Activated naive CD4-positive, alpha-beta T cell treated with anti-CD3 and anti-CD28 coated beads, Interleukin-2, amount 10 ng/mL, durations not matched to agents 7 days and 5 days (primary cell): ENCODE data around the gene PRKG1.
"Not testable (repeated sequence)": the region's sequence is repeated elsewhere in the genome, so short reads cannot be mapped to it uniquely, and the experiment has no call there.

Source experiments
- CTCF ChIA-PET: fragments of 350-600 bp; sonication (Branson Sonifier 250); formaldehyde crosslinking; loops from one replicate; lab custom pipeline; 2021; ENCODE audit warnings: antibody characterized with exemption; lab: Charles Lee
- DNase-seq: peaks from one replicate; pipeline ENCODE4 v3.0.0-alpha.2; 2020
- H3K27ac Mint-ChIP-seq: one replicate; pipeline ENCODE4 v1.8.0; 2021; ENCODE audit warnings: mild to moderate bottlenecking, moderate library complexity, mixed read lengths
- H3K27me3 Mint-ChIP-seq: one replicate; pipeline ENCODE4 v1.8.0; 2021; ENCODE audit warnings: mild to moderate bottlenecking, mixed read lengths
- H3K36me3 Mint-ChIP-seq: one replicate; pipeline ENCODE4 v1.8.0; 2021; ENCODE audit warnings: mixed read lengths
- H3K4me1 Mint-ChIP-seq: one replicate; pipeline ENCODE4 v1.8.0; 2021; ENCODE audit warnings: mixed read lengths
- H3K4me3 Mint-ChIP-seq: one replicate; pipeline ENCODE4 v1.8.0; 2021; ENCODE audit warnings: mild to moderate bottlenecking, moderate library complexity, mixed read lengths
- H3K9me3 Mint-ChIP-seq: one replicate; pipeline ENCODE4 v1.8.0; 2021; ENCODE audit warnings: mixed read lengths

PRKG1 gene

DNA sequence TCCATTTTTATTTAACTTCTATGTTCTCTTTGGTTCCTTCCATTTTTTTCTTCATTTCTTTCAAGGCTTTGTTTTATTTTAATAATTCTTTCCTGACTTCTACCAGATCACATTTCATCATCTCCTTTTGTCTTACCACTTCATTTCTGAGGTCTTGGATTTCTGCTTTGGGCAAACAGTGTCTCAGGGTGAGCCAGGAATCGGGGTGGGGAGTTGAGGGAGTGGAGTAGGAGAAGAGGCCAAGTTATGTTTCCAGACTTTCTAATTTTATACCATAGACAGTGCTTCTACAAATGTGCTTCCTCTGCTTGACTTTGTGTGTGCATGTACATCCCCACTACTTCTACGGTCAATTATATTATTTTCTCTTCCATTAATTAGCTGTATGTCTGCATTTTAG lies 112.1 kb downstream of the PRKG1 start:
- no peaks in the 10 kb centered on the region for H3K36me3 Mint-ChIP-seq
- no peaks in the 10 kb centered on the region for H3K27me3 Mint-ChIP-seq
- H3K4me1 Mint-ChIP-seq: no peaks in the 10 kb centered on the region
- H3K27ac Mint-ChIP-seq: no peak overlapping the region
- CTCF ChIA-PET: no interaction called here
- no peaks in the 10 kb centered on the region for H3K9me3 Mint-ChIP-seq
- no peak for DNase-seq
- H3K4me3 Mint-ChIP-seq: no peak overlapping the region

DNA sequence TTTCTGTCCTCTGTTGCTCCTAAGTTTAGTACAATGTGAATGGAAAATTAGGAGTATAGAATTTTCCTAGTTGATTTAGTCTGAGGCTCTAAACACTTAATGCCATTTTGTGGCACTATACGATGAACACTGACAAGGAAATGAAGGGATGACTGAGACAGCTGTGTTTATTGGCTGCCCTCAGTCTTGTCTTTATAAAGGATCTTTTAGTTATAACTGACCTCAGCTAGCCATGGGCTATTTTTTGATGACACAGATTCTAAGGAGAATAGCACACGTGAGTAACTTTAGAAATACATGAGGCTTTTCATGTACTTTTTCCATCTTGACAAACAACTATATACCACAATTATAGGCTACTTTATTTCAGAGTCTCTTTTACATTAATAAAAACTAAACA lies 113.7 kb downstream of the PRKG1 start:
- no peak for DNase-seq
- no peaks in the 10 kb centered on the region for H3K9me3 Mint-ChIP-seq
- no peaks in the 10 kb centered on the region for H3K36me3 Mint-ChIP-seq
- H3K27ac Mint-ChIP-seq: no peak overlapping the region
- H3K27me3 Mint-ChIP-seq: no peaks in the 10 kb centered on the region
- CTCF ChIA-PET: no interaction called here
- no peak overlapping the region for H3K4me3 Mint-ChIP-seq
- no peaks in the 10 kb centered on the region for H3K4me1 Mint-ChIP-seq

DNA sequence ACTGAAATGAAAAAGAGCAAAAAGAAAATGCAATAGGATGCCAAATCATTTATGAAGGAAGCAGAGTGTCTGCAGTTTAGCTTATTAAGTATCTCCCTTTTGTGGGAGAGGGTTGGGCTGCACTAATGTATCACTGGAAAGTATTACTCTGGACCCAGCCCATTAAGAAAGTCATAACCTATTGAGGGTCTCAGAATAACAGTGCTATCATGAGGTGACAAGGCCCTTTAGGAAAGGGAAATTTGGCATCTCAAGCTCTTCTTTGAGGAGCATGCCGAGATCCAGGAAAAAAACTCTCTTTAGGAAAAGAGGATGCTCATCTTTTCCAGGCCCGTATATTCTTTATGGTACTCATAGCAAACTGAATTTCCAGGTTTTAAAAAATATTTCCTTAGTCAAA lies 114.6 kb downstream of the PRKG1 start:
- H3K36me3 Mint-ChIP-seq: no peaks in the 10 kb centered on the region
- H3K4me1 Mint-ChIP-seq: no peaks in the 10 kb centered on the region
- no peak overlapping the region for H3K27ac Mint-ChIP-seq

DNA sequence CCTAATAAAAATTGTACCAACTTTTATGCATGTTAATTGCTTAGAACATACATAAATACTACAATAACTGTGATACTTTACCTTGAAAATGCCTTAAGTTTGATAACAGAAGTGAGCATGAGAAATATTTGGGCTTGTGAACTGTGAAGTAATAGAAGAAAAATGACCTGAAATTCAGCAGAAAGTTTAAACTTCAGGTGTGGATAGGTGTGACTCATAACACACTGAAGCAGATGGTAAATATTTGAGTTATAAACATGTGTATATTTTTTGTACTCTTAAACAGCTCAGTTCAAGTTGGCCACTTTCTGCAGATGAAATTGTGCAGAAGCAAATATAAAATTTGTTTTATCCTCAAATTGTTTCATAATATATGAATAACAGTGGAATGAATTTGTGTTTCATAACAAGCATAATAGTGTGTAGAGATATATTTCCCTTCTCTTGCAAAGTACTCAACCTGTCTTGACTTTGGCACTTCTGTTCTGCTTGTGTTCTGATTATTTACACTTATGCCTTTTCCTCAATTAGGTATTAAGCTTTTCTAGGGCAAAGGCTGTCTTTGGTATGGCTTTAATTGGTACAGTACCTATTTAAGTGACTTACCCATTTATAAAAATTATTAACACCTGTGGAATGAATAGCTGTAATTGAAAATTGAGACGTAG lies 122.4 kb downstream of the PRKG1 start:
- no peaks in the 10 kb centered on the region for H3K36me3 Mint-ChIP-seq
- no peak for DNase-seq
- no peak overlapping the region for H3K4me3 Mint-ChIP-seq
- no peaks in the 10 kb centered on the region for H3K9me3 Mint-ChIP-seq
- CTCF ChIA-PET: no interaction called here
- H3K27me3 Mint-ChIP-seq: no peaks in the 10 kb centered on the region
- H3K27ac Mint-ChIP-seq: no peak overlapping the region
- H3K4me1 Mint-ChIP-seq: no peaks in the 10 kb centered on the region

More for the DNA sequence above, 114.6 kb downstream of the PRKG1 start:
- H3K27me3 Mint-ChIP-seq: no peaks in the 10 kb centered on the region
- no peak overlapping the region for H3K4me3 Mint-ChIP-seq
- no peaks in the 10 kb centered on the region for H3K9me3 Mint-ChIP-seq
- CTCF ChIA-PET: no interaction called here
- no peak for DNase-seq

DNA sequence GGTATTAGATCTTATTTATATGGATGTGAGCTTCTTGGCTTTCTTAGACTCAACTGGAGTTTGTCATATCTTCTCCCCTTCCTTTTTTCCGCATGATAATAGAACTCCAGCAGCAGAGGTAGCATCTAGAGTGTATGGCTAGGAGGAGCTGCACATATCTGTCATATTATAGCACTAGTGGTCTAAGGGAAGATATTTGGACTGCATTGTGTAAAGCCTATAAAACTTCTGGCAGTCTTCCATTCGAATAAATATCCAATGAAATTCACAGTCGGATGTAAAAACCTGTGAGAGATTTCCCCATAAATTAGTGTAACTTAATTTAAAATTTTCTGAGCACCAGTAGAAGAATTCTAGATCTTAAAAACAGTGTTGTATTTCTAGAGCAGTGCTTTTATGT lies 123.9 kb downstream of the PRKG1 start:
- Mint-ChIP-seq H3K4me1 (no peaks in the 10 kb centered on the region), H3K27me3 (no peaks in the 10 kb centered on the region), H3K36me3 (no peaks in the 10 kb centered on the region), H3K9me3 (no peaks in the 10 kb centered on the region), H3K27ac (no peak overlapping the region), H3K4me3 (no peak overlapping the region)
- CTCF ChIA-PET: interaction anchor here (0.6 kb wide), 1 partner anchor 35 kb away, joined by 3 read pairs; no protein-coding TSS in a partner anchor
- DNase-seq: no peak

DNA sequence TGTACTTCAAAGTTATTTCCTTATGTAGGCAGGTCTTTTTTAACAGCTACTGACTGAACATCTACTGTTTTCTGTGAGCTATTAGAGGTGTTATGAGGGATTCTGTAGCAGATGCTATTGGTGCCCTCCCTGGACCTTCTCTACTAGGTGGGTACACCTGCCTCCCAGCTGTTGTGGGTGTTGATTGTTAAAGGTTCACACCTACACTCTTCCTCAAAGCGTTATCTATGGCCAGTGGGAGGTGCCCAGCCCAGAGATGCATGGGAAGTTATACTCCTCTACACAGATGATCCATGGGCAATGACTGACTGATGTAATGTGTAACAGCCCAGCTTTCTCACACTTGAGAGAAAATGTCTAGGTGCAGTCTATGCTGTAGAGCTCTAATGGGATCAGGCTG lies 127.7 kb downstream of the PRKG1 start:
- no peak for DNase-seq
- Mint-ChIP-seq H3K27ac (no peak overlapping the region), H3K4me3 (no peak overlapping the region), H3K9me3 (no peaks in the 10 kb centered on the region), H3K36me3 (no peaks in the 10 kb centered on the region), H3K27me3 (no peaks in the 10 kb centered on the region), H3K4me1 (no peaks in the 10 kb centered on the region)
- CTCF ChIA-PET: no interaction called here

DNA sequence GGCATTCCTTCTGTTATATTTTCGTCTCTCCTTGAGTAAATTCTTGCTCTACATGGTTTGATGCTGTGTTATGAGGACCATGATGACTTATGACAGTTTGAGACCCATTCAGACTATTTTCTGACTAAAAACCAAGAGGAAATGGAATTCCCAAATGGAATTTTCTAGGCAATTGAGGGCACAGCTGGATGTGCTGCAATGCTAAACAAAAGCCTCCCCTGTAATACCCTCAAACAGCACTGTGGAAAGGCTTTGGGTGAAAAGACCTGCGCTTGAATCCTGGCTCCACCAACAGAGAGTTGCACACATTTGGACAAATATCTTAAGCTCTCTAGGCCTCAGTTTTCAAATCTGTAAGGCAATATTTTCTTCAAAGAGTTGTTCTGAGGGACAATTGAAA lies 129.1 kb downstream of the PRKG1 start:
- Mint-ChIP-seq H3K4me1 (no peaks in the 10 kb centered on the region), H3K27ac (no peak overlapping the region), H3K36me3 (no peaks in the 10 kb centered on the region), H3K4me3 (no peak overlapping the region), H3K27me3 (no peaks in the 10 kb centered on the region), H3K9me3 (no peaks in the 10 kb centered on the region)
- no peak for DNase-seq
- CTCF ChIA-PET: no interaction called here

DNA sequence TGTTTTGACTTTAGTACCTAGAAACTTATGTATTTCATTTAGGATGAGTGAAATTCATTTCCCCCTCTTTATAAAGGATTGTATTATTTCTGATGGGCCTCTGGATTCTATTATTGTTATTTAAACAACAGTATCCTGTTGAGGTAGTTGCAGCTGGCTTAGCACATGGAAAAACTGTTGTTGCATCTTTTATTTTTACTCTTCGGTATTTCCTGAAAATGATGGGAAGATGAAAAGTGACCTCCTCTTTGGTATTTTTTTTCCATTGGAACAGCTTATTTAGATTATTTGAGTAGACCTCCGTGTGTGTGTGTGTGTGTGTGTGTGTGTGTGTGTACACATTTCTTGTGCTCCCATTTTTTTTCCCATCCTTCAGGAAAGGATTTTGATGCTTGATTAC lies 129.8 kb downstream of the PRKG1 start:
- Mint-ChIP-seq H3K27ac (no peak overlapping the region), H3K36me3 (no peaks in the 10 kb centered on the region), H3K4me1 (no peaks in the 10 kb centered on the region), H3K9me3 (no peaks in the 10 kb centered on the region), H3K27me3 (no peaks in the 10 kb centered on the region), H3K4me3 (no peak overlapping the region)
- no peak for DNase-seq
- CTCF ChIA-PET: interaction anchor here (0.6 kb wide), 1 partner anchor 110 kb away, joined by 3 read pairs; no protein-coding TSS in a partner anchor

DNA sequence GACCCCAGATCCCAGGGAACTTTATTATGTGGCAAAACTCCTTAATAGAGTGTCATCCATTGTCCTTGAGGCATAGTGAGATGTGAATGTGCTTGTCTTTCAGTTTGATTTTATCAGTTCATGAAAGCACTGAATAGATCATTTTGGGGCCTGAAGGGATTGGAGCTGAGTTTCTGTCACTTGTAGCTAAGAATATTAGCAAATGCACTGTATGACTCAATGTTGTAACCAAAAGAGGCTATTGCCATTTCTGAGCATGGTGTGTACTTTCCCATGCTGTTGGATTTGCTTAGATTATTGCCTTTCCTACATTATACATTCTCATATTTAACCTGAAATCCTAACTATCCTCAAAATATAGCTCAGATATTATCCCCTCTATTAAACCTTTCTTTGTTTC lies 130.4 kb downstream of the PRKG1 start:
- no peak overlapping the region for H3K4me3 Mint-ChIP-seq
- H3K27me3 Mint-ChIP-seq: no peaks in the 10 kb centered on the region
- H3K27ac Mint-ChIP-seq: no peak overlapping the region
- no peaks in the 10 kb centered on the region for H3K4me1 Mint-ChIP-seq
- CTCF ChIA-PET: interaction anchor here (0.6 kb wide), 1 partner anchor 110 kb away, joined by 3 read pairs; no protein-coding TSS in a partner anchor
- no peaks in the 10 kb centered on the region for H3K36me3 Mint-ChIP-seq
- DNase-seq: no peak
- no peaks in the 10 kb centered on the region for H3K9me3 Mint-ChIP-seq

DNA sequence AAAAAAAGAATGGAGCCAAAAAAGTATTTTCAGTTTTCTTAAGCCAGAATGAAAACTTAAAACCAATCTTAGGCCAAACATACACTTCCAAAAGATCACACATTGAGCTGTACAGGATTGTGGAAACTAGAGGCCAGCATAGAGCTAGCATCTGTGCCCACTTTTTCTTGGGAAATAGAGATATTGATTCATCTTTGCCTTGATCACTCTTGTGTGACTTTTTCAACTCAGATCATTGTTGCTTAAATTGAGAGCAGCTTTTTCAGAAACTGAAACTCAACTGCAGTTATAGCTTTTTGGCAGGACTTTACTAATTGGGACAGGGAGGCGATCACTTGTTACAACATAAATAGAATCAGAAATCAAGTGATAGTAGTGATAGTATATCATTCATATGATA lies 132.2 kb downstream of the PRKG1 start:
- Mint-ChIP-seq H3K36me3 (no peaks in the 10 kb centered on the region), H3K27ac (no peak overlapping the region), H3K4me1 (no peaks in the 10 kb centered on the region), H3K27me3 (no peaks in the 10 kb centered on the region), H3K4me3 (no peak overlapping the region), H3K9me3 (no peaks in the 10 kb centered on the region)
- CTCF ChIA-PET: interaction anchor here (0.7 kb wide), 1 partner anchor 582 kb away, joined by 3 read pairs; no protein-coding TSS in a partner anchor
- DNase-seq: no peak

DNA sequence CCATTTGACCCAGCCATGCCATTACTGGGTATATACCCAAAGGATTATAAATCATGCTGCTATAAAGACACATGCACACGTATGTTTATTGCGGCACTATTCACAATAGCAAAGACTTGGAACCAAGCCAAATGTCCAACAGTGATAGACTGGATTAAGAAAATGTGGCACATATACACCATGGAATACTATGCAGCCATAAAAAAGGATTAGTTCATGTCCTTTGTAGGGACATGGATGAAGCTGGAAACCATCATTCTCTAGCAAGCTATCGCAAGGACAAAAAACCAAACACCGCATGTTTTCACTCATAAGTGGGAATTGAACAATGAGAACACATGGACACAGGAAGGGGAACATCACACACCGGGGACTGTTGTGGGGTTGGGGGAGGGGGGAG lies 138.7 kb downstream of the PRKG1 start:
- H3K27ac Mint-ChIP-seq, H3K9me3 Mint-ChIP-seq, H3K4me3 Mint-ChIP-seq, DNase-seq, H3K27me3 Mint-ChIP-seq, H3K4me1 Mint-ChIP-seq, CTCF ChIA-PET, H3K36me3 Mint-ChIP-seq: not testable (repeated sequence)

DNA sequence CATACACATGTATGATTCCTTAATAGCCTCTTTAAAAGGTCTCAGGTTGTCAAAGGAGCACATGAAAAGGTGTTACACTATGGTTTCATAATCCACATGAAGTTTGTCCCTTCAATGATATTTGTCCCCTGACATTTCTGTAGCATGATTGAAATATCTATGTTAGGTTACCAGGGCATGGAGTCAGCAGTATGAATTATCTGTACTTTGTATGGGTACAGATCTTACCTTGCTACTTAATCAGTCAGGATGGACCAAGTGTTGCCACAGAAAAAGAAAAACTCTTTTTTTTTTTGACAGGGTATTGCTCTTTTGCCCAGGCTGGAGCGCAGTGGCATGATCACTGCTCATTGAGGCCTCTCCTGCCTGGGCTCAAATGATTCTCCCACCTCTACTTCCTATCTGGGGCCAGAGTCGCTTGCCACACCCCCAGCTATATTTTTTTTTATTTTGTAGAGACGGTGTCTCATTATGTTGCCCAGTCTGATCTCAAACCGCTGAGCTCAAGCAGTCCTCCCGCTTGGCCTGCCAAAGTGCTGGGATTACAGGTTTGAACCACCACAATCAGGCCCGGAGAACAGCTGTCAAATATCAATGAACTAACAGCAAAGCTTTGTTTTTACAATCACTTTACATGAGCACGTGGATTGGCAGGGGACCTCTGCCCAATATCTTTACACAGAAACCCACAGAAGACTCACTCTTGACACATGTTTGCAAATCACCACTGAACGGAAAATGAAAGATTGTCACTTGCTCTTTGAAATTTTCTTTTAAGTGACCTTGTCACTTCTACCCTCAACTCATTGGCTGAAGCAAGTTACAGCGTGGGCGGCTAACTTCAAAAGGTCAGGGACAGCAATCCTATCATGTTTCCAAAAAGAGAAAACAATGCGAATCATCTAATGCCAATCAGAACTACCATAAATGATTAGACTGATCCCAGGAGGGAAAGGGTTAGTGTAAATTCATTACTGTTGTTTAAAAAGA lies 140.2 kb downstream of the PRKG1 start:
- H3K4me1 Mint-ChIP-seq: no peaks in the 10 kb centered on the region
- no peak overlapping the region for H3K27ac Mint-ChIP-seq
- H3K27me3 Mint-ChIP-seq: no peaks in the 10 kb centered on the region
- H3K36me3 Mint-ChIP-seq: no peaks in the 10 kb centered on the region
- no peaks in the 10 kb centered on the region for H3K9me3 Mint-ChIP-seq
- no peak overlapping the region for H3K4me3 Mint-ChIP-seq
- CTCF ChIA-PET: no interaction called here
- DNase-seq: no peak

DNA sequence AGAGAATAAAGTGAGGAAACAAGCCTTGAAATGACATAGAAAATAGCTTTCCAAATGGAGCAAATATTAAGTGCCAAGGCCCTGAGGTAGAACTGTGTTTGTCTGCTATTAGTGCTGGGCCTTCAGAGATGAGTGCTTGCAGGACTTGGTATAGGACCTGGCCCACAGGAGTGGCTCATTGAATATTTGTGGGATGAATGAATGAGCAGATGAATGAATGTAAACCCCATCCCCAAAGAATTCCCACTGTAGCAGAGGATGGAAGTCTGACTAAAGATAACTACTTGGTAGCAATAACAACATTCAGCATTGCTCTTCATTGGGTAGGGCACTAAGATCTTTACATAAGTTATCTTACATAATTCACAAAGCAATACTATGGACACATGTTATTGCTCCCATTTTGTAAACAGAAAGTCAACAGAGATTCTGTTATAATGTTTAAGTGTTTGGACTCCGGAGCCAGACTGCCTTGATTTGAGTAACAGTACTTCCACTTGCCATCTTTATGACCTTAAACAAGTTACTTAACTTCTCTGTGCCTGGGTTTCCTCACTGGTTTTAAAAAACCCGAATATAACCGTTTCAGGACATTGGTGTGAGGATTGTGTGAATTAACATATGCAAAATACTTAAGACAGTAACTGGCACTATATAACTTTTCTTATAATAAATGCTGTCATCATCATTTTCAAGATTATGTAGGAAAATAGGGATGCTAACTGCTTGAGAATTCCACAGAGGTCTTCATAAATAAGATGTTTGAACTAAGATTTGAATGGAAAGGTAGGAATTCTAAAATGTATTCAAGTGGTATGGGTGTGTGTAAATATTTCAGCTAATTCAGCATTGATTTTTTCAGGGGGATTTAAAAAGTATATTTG lies 141.9 kb downstream of the PRKG1 start:
- CTCF ChIA-PET: no interaction called here
- Mint-ChIP-seq H3K4me1 (no peaks in the 10 kb centered on the region), H3K4me3 (no peak overlapping the region), H3K36me3 (no peaks in the 10 kb centered on the region), H3K27me3 (no peaks in the 10 kb centered on the region), H3K9me3 (no peaks in the 10 kb centered on the region), H3K27ac (no peak overlapping the region)
- no peak for DNase-seq

DNA sequence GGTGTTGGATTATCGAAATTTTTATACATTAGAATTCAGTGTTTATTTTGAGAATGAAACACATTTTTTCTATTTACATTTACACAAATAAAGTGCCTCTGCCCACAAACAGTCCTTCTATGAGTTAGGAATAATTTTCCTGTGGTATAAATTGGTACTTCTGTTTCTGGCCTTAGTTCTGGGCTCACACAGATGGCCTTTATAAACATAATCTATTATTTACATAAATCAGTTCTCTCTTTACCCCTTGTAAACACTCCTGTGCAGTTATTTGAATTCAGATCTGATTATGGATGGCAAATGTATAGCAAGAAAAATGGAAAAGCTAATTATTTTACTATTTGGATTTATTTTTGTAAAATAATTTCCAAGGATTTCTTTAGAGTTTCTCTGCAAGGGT lies 143.2 kb downstream of the PRKG1 start:
- DNase-seq: no peak
- Mint-ChIP-seq H3K4me1 (no peaks in the 10 kb centered on the region), H3K9me3 (no peaks in the 10 kb centered on the region), H3K36me3 (no peaks in the 10 kb centered on the region), H3K27me3 (no peaks in the 10 kb centered on the region), H3K27ac (no peak overlapping the region), H3K4me3 (no peak overlapping the region)
- CTCF ChIA-PET: no interaction called here
